ENCODE results near the gene MED16. TPM values are rescaled to one million over a fixed set of nuclear protein-coding genes. Genes with fewer than 3 reads are reported as not detected.

The MED16 gene
- total RNA-seq, 1 donor from 2014 or later, result 57.1 TPM

DNA sequence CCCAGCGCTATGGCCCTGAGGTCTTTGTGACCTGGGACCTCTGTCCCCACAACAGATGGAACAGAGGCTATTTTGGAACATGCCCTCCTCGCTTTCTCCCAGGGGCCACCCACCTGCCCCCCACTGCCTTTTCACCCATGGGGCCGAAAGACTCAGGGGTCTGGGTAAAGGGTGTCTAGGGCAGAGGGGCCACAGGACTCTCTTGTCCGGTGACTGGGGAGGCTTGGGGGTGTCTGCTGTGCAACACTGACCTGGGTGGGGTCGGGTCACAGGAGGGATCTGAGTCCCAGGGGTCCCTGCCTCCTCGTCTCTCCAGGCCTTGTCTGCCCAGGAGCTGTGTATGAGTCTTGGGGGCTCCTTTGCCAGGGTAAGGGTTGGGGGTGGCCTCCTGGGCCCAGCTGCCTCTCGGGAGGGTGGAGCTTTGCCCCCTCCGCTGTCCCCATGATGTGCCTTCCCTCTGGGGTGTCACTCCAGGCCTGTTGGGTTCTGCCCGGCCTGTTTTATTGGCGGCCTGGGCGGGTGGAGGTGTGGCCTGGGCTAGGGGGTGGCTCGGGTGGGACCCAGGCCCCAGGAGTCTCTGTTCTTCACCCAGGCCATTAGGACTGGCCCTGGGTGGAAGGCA, 34.9 kb upstream of the MED16 start:
- DNase-seq (ENCODE audit: extremely low read depth, low read depth, low spot score), result no peak

- no peak for DNase-seq (ENCODE audit: extremely low read depth, low read depth, low spot score)
These were observed 34.4 kb upstream of the MED16 start for GRCh38 chr19:927351-927779.

GRCh38 chr19:926589-927350, 33.8 kb upstream of the MED16 start:
- DNase-seq (ENCODE audit: extremely low read depth, low read depth, low spot score), result no peak

DNA sequence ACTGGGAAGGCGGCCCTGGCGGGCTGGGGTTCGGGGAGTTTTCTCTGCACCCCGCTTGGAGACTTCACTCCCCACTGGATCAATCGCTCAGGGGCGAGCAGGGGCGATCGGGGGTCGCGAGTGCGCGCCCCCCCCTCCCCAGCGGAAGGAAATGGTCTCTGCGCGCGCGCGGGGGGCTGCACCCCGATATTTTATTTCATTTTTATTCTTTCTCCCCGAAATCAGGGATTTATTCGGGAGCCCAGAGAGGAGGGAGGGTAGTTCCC, 33.3 kb upstream of the MED16 start:
- DNase-seq (ENCODE audit: extremely low read depth, low read depth, low spot score), result no peak

DNA sequence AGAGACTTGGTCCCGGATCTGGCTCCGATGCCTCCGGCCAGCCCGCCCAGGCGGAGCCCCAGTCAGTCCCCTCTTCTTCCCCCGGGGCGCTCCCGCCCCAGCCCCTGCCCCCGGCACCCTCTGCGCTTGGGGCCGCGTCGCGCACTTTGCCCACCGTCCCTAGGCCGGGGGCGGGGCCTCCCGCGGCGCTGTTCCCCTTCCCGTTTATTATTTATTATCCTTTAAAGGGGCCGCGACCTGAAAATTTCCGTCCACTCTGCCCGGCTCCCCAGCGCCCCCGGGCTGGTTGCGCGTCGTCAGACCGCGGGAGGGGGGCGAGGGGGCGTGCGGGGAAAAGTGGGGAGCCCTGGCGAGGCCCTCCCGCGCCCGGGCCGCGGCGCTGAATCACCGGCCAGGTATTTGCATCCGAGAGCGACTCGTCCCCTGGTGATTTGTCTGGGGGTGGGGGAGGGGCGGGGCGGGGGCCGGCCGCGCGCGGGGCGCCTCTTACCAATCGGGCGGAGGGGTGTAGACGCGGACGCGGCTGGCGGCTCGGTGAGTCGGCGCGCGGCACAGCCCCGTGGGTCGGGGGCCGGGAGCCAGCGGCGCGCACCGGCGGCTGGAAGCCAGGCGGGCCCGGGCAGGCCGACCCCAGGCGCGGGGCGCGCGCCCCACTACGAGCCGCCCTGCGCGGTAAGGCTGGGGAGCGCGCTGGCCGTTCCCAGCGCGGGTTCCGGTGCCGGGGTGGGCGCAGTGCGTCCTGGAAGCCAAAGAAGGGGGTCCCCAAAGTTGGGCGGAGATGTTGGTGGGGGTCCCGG, 32.7 kb upstream of the MED16 start, which contains the start of gene ARID3A:
ARID3A (plus strand) TSS at position 510 of the 797 bp plus-strand sequence. CDS start 3,494 bp downstream, outside the sequence.
- DNase-seq (ENCODE audit: extremely low read depth, low read depth, low spot score), result no peak

- no peak for DNase-seq (ENCODE audit: extremely low read depth, low read depth, low spot score)
These were observed 32.1 kb upstream of the MED16 start for GRCh38 chr19:925087-925525.

- DNase-seq (ENCODE audit: extremely low read depth, low read depth, low spot score), result no peak
These were observed 31.6 kb upstream of the MED16 start for GRCh38 chr19:924553-925086.

- no peak for DNase-seq (ENCODE audit: extremely low read depth, low read depth, low spot score)
These were observed 27.3 kb upstream of the MED16 start for GRCh38 chr19:920051-920864.

- no peak for DNase-seq (ENCODE audit: extremely low read depth, low read depth, low spot score)
These were observed 26.4 kb upstream of the MED16 start for GRCh38 chr19:919199-920050.

GRCh38 chr19:918481-919198, 25.7 kb upstream of the MED16 start:
- no peak for DNase-seq (ENCODE audit: extremely low read depth, low read depth, low spot score)

- DNase-seq (ENCODE audit: extremely low read depth, low read depth, low spot score), result no peak
These were observed 25.1 kb upstream of the MED16 start for GRCh38 chr19:918152-918437.

DNA sequence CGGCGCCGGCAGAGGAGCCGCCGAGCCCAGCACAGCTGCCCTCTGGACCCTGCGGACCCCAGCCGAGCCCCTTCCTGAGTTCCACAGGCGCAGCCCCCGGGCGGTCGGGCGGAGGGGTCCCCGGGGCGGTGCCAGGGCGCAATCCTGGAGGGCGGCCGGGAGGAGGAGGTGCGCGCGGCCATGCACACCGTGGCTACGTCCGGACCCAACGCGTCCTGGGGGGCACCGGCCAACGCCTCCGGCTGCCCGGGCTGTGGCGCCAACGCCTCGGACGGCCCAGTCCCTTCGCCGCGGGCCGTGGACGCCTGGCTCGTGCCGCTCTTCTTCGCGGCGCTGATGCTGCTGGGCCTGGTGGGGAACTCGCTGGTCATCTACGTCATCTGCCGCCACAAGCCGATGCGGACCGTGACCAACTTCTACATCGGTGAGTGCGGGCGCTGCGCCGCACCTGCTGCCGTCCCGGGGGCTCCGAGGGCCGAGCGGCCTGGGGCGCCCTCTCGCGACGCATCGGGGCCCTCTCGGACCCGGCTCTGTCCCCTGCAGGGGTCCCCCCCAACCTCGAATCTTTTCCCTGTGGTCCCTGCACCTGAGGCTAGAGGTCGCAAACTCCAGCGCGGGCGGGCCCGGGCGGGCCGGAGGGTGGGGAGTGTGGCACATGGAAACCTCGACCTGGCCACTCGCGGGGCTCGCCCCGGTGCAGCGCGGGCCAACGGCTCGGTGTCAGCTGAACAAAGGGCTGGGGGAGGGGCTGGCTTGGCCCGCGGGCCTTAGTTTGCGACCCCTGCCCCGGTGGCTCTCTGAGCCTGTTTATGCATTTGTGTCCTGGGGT, 24.6 kb upstream of the MED16 start, which contains the start of gene KISS1R:
KISS1R (plus strand) TSS at position 11 of the 829 bp plus-strand sequence; CDS start at position 181, 170 bp downstream.
- DNase-seq (ENCODE audit: extremely low read depth, low read depth, low spot score), result no peak

DNA sequence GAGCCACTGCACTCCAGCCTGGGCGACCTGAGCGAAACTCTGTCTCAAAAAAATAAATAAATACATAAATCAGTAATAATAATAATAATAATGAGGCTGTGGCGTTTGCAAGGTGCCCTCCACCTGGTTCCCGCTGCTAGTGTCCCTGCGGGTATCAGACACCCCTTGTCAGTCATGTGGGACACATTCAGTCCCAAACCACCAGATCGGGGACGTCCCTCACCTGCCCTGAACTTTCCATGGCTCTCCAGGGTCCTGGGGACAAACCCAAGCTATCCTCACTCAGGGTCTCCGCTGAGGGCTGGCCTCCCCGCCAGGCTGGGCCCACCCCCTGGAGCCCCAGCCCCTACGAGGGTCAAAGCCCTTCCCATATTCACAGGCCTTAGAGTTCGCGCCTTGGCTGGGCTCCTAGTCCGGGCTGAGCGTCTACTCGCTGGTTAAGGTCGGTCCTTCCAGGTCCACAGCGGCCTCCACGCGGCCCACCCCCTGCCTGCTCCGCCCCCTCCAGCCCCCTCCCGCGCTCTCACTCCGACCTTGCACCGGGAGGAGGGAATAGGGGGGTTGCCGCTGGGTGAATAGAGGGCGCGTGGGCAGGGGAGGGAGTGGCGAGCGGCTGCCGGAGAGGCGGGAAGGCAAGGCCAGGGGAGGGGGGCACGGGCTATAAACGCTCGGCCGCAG, 23.8 kb upstream of the MED16 start:
- DNase-seq (ENCODE audit: extremely low read depth, low read depth, low spot score), result no peak

GRCh38 chr19:913080-913748, 20.2 kb upstream of the MED16 start, which contains the start of gene R3HDM4:
Gene R3HDM4, minus strand, starts transcription at chr19:913219. Its CDS starts 62 bp downstream, at chr19:913157.
- no peak for DNase-seq (ENCODE audit: extremely low read depth, low read depth, low spot score)

GRCh38 chr19:912181-913079, 19.4 kb upstream of the MED16 start:
- no peak for DNase-seq (ENCODE audit: extremely low read depth, low read depth, low spot score)

Data from glomerular endothelial cell (primary cell).